HAP-1 (cell line): Measurements from ENCODE around the gene PPP1R12B.
"Not testable (repeated sequence)": the region's sequence is repeated elsewhere in the genome, so short reads cannot be mapped to it uniquely, and the experiment has no call there.

Source experiments
- DNase-seq, 2 experiments: peaks; one replicate each; pipeline ENCODE4 v3.0.0-alpha.2; 2016 to 2020; ENCODE audit warnings: low spot score in 2 of 2
- H3K27me3 ChIP-seq: fragments of 250-450 bp; sonication (Bioruptor Pico); 2 replicates; pipeline ENCODE4 v1.5.1; 2020; ENCODE audit warnings: low read depth, mild to moderate bottlenecking, moderate library complexity
- H3K36me3 ChIP-seq: fragments of 250-450 bp; sonication (Bioruptor Pico); replicated peaks from 2 replicates; pipeline ENCODE4 v1.5.1; 2020; ENCODE audit warnings: mild to moderate bottlenecking
- H3K4me1 ChIP-seq: fragments of 250-450 bp; sonication (Bioruptor Pico); 2 replicates; pipeline ENCODE4 v1.5.1; 2020; ENCODE audit warnings: mild to moderate bottlenecking
- H3K4me3 ChIP-seq: fragments of 250-450 bp; sonication (Bioruptor Pico); 2 replicates; pipeline ENCODE4 v1.5.1; 2020; ENCODE audit warnings: mild to moderate bottlenecking, moderate library complexity
- H3K9me3 ChIP-seq: fragments of 250-450 bp; sonication (Bioruptor Pico); 2 replicates; pipeline ENCODE4 v1.5.1; 2020; ENCODE audit warnings: mild to moderate bottlenecking, moderate library complexity
- in situ Hi-C: fragments of 300-500 bp; cut with MboI; formaldehyde crosslinking; loops from 3 replicates; pipeline ENCODE4 v1.14.3; 2020; ENCODE audit warnings: low sequenced_read_pairs, inconsistent platforms, mixed read lengths

The PPP1R12B gene

DNA sequence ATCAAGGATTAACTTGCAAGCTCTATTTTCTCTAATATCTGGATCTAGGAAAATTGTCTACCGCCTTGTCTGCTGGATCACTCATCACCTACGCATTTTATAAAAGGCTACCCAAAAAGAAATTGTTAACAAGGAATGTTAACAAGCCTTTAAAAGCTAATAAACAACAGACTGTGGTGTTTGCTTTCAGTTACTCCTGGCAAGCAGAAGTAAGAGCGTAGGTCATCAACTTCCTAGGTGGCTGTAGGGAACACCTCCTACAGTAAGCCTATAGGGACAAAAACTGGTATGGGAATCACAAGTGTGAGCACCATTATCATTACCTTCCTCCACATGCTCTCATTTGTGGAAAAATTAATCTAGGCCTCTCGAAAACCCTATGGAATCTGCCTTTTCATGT lies 206.1 kb downstream of the PPP1R12B start:
- H3K9me3 ChIP-seq, H3K36me3 ChIP-seq, H3K27me3 ChIP-seq, H3K4me1 ChIP-seq, H3K4me3 ChIP-seq, in situ Hi-C loops, DNase-seq: not testable (repeated sequence)

DNA sequence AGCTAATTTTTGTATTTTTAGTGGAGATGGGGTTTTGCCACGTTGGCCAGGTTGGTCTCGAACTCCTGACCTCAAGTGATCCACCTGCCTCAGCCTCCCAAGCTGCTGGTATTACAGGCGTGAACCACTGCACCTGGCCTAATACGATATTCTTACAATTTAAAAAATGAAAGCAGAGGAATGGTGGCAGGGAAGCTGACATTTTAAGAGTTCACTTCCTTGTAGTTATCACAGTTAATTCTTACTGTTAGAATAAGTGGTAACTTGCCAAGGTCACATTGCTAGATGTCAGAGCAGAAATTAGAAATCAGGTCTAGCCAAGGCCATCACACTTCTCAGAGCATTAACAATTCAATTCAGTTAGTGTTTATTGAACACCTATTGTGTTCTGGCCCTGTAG lies 207.5 kb downstream of the PPP1R12B start:
- H3K36me3 ChIP-seq, DNase-seq, H3K4me1 ChIP-seq, H3K27me3 ChIP-seq, H3K4me3 ChIP-seq, in situ Hi-C loops, H3K9me3 ChIP-seq: not testable (repeated sequence)

DNA sequence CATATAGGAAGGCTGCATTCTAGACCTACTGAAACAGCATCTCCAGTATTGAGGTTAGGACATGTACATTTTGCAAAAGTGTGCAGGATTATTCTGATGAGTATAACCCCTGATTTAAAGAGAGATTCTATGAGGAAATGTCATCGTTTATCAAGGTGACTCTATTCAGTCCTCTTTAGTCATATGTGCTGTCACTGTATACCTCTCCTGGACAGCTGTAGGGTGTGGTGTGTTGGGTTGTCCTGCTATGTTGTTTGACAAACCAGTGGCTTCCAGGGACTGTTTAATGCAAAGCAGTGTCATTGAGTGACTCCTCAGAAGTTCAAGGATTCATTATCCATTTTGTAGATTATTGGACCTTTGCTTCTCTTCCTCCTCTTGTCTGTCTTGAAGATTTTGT lies 209.2 kb downstream of the PPP1R12B start:
- in situ Hi-C loops, H3K27me3 ChIP-seq, H3K4me3 ChIP-seq, DNase-seq, H3K36me3 ChIP-seq, H3K4me1 ChIP-seq, H3K9me3 ChIP-seq: not testable (repeated sequence)

DNA sequence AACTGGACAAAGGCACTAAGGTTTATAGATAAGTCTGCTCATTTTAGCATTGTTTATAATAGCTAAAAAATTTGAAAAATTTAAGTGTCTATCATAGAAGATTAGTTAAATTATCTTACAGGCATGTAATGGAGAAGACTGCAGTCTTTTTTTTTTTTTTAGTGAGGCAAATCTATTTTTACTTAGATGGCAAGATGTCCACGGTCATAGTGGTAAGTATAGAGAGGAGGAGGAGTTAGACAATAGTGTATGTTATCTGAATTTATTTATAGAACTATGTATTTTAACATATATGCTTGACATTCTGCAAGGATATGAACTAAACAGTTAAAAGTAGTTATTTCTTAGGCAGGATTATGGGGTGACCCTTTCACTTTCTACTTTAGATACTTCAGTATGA lies 212.7 kb downstream of the PPP1R12B start:
- Histone ChIP-seq H3K27me3 (no peaks in the 10 kb centered on the region), H3K4me1 (no peaks in the 10 kb centered on the region), H3K9me3 (no peaks in the 10 kb centered on the region), H3K4me3 (no peak overlapping the region), H3K36me3 (no peaks in the 10 kb centered on the region)
- no peak for DNase-seq
- in situ Hi-C loops = no loop called here

DNA sequence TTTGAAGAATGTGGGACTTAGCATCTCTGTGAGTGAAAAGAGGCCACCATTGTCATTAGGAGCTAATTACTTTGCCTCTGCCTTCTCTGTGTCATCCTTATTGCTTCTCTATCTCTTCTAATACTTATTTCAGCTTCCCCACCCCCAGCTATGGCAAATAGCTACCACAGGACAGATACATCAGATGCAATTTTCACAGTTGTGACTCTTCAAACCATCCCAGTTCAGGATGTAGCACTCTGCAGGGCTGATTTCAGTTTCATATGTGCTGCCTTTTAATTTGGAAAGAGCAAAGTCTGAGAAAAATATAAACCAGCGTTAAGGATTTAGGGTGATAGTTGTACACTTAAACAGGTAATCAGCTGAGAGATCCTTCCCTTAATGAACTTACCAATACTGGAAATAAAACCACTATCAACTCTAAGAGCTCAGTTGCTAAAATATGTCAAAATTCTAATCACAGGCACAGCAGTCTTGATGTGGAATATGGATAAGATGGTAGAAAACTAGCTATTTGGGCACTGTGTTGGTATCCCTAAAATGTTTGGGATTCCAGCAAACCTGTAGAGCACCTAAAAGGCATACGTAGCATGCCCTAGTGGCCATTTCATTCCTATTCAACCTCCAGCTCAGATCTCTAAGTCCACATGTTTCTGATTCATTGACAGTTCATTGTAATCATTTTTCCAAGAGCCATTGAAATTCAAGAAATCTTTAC lies 213.4 kb downstream of the PPP1R12B start:
- no peaks in the 10 kb centered on the region for H3K9me3 ChIP-seq
- no peaks in the 10 kb centered on the region for H3K36me3 ChIP-seq
- H3K4me1 ChIP-seq = peaks cover 2% of the 10 kb centered on the region; the same call in 1 of the 2 replicates
- H3K27me3 ChIP-seq = no peaks in the 10 kb centered on the region
- H3K4me3 ChIP-seq = no peak overlapping the region
- in situ Hi-C loops = no loop called here
- DNase-seq = no peak

DNA sequence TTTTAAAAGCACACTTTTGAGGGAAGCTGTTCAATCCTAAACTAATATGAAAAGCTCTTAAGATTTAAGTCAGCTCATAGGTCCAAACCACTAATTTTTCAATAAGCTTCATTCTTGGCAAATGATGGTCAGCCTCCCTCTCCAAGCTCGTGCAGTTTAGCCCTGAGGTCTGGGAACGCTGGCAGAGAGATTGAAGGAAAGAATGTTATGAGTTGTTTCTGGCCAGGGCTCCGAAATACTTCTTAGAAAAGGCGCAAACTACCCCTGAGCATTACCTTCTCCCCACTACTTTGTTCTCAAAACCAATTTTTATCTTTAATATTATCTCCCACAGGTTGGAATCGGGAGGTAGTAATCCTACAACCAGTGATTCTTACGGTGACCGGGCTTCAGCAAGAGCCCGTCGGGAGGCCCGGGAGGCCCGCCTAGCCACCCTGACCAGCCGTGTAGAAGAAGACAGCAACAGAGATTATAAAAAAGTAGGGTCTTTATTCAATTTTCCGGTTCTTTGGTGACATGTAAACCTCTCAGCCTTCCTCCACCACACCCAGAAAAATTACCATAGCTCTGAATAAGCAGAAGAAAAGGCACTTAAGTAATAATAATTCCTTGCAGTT lies 214.1 kb downstream of the PPP1R12B start:
- no peak for DNase-seq
- in situ Hi-C loops = no loop called here
- Histone ChIP-seq H3K9me3 (no peaks in the 10 kb centered on the region), H3K36me3 (no peaks in the 10 kb centered on the region), H3K27me3 (no peaks in the 10 kb centered on the region), H3K4me1 (peaks cover 3% of the 10 kb centered on the region; the same call in 1 of the 2 replicates), H3K4me3 (no peak overlapping the region)

DNA sequence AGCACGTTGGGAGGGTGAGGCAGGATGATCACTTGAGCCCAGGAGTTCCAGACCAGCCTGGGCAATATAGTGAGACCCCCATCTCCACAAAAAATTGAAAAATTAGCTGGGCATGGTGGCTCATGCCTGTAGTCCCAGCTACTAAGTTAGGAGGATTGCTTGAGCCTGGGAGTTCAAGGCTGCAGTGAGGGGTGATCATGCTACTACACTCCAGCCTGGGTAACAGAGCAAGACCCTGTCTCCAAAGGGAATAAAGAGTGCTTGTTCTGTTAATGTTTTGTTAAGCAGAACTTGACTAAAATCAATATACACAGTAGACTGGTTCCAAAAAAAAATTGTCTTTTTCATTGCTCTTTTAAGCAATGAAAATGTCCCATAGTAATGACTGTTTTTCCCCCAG lies 215.3 kb downstream of the PPP1R12B start:
- in situ Hi-C loops = no loop called here
- Histone ChIP-seq H3K9me3 (no peaks in the 10 kb centered on the region), H3K4me1 (peaks cover 3% of the 10 kb centered on the region; the same call in 1 of the 2 replicates), H3K4me3 (no peak overlapping the region), H3K36me3 (no peaks in the 10 kb centered on the region), H3K27me3 (no peaks in the 10 kb centered on the region)
- no peak for DNase-seq

DNA sequence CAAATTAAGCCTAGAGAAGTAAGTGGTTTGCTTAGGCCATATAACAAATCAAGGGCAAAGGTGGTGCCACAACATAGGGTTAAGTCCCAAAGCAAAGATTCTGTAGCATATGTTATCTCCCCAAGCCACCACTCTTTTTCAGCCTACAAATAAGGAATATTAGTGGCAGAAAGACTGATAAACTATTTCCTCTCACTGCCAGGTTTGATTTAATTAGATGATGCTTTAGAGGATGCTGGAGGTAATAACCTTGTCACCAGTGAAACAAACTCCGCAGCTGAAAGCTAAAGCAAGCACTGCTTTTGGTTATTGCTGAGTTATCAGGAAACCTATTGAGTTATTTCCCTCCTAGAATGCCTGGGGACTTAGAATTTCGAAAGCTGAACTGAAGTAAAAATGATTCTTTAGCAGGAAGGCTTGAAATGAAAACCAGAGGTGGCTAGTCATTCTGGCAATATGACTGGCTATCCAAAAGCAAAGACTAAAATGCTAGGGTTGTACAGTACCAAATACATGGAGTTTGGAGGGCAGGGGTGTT lies 216.5 kb downstream of the PPP1R12B start:
- no peak for DNase-seq
- Histone ChIP-seq H3K9me3 (no peaks in the 10 kb centered on the region), H3K4me3 (no peak overlapping the region), H3K4me1 (peaks cover 3% of the 10 kb centered on the region; the same call in 1 of the 2 replicates), H3K27me3 (no peaks in the 10 kb centered on the region), H3K36me3 (no peaks in the 10 kb centered on the region)
- in situ Hi-C loops = no loop called here

DNA sequence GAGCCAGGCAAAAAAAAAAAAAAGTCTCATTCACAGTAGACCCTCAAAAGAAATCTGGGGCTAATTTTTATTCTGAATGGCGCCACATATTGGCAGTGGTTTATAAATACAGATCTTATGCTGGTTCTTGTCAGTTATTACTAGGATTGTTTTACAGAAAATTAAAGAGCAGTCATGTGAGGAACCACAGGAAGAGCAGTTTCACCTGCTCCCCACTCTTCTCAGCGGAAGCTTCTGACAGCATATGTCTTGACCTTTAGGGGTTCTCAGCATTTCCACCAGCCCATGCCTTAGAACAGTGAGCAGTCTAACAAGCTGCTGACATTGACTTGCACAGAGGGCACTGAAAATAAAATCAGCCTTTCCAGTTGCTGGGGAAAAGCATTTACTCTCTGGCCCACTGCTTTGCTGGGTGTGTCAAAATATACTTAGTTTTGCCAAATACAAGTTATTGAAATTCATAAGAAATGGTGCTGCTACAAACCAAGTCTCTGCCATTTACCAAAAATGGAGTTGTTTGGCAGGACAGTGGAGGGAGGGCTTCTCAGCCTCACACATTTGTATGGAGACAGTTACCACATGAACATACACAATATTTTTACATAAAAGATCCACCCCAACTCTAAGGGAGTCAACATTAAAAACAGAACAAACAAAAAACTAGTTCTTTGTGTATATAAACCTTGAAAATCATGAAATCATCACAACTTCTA lies 217.5 kb downstream of the PPP1R12B start:
- no peak for DNase-seq
- Histone ChIP-seq H3K4me1 (peaks cover 3% of the 10 kb centered on the region; the same call in 1 of the 2 replicates), H3K27me3 (no peaks in the 10 kb centered on the region), H3K4me3 (no peak overlapping the region), H3K36me3 (no peaks in the 10 kb centered on the region), H3K9me3 (no peaks in the 10 kb centered on the region)
- in situ Hi-C loops = no loop called here

DNA sequence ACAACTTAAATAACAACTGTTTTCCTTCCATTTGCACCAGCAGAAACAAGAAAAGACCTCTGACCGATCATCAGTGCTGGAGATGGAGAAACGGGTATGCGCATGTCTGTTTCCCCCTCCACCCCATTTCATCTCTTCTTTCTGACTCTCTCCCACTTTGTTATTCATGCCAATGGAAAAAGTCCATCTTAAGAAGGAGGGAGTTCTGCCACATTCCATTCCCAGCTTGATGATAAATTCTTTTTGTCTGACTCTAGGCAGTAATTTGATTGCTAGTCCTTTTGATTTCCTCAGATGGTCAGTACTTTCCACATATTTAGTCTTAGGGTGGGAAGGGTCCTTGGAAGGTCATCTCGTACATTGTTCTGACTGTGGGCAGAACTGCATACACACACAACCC lies 219.2 kb downstream of the PPP1R12B start:
- in situ Hi-C loops = no loop called here
- Histone ChIP-seq H3K4me3 (no peak overlapping the region), H3K9me3 (no peaks in the 10 kb centered on the region), H3K27me3 (no peaks in the 10 kb centered on the region), H3K36me3 (no peaks in the 10 kb centered on the region), H3K4me1 (peaks cover 3% of the 10 kb centered on the region; the same call in 1 of the 2 replicates)
- DNase-seq = no peak

DNA sequence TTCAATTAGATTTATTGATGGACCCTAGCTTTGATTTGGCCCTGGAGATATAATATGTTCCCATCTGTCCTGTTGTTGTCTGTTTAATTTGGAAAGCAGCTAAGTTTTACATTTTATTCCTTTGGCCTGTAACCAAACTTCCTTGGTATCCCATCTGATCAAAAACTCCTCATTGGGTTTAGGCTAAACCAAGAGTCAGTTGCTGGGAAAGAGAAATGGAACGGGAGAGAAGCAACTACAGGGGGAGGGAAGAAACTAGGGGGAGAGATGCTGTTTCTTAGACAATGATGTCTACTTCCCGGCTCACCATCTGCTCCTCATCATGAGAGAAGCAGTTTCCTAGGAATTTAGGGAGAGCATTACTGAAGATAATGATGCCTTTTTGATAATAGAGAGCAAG lies 219.9 kb downstream of the PPP1R12B start:
- H3K4me1 ChIP-seq = peaks cover 3% of the 10 kb centered on the region; the same call in 1 of the 2 replicates
- no peaks in the 10 kb centered on the region for H3K27me3 ChIP-seq
- no peaks in the 10 kb centered on the region for H3K9me3 ChIP-seq
- H3K4me3 ChIP-seq = no peak overlapping the region
- H3K36me3 ChIP-seq = no peaks in the 10 kb centered on the region
- in situ Hi-C loops = no loop called here
- no peak for DNase-seq

DNA sequence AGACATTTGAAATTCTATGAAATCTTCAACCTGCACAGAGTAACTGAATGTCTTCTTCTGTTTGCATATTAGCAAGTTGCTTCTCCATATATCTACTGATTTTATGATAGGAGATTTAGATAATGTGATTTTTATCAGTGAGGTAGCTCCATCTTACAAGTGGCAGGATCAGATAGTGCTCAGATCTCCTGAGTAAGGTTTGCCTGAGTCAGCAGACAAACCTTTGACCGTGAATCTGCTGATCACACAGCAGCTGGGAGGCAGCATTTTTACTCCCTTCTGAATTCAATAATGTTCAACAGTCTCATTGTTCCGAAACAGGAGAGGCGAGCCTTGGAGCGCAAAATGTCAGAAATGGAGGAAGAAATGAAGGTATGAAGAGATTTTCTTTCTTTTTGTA lies 220.3 kb downstream of the PPP1R12B start:
- DNase-seq = no peak

DNA sequence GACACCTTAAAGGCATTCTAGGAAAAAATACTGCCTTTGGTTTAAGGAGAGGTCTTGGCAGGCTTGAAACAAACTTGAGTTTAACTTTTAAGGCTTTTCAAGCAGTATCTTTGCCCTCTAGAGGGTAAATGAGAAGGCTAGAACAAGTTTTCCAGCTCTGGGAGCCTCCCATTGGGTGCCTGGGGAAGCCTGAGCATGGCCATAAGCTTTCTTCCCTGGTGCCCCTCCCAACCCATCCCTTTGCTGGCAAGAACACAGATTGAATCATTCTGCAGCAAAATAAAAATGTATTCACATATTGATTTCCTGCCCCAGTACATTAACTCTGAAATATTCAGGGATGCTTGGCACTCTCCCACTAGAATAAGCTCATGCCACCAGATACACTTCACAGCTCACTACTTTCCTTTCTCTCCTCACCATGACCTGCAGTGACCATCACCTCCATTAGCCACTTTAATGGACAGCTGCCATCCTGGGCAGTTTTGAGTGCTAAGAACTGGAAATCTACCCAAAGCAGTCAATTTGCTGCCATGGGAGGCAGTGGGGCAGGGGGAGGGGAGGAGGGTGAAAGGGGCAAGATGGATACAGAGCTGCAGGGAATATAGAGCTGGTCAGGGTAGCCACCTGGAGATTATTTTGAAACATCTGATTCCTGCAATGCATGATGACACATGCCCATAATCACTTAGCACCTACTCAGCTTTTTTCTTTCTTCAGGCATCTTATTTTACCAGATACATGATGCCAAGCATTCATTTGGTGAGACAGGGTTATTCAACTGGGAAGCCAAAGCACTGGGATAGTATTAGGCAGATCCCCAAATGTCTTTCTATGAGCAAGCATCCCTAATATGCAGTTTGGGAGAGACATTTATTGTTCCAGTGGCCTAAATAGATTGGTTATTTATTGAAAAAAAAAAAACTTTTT lies 221.2 kb downstream of the PPP1R12B start:
- Histone ChIP-seq H3K27me3 (no peaks in the 10 kb centered on the region), H3K4me1 (peaks cover 3% of the 10 kb centered on the region; the same call in 1 of the 2 replicates), H3K36me3 (no peaks in the 10 kb centered on the region), H3K4me3 (no peak overlapping the region), H3K9me3 (no peaks in the 10 kb centered on the region)
- no peak for DNase-seq
- in situ Hi-C loops = no loop called here

More for the DNA sequence above, 220.3 kb downstream of the PPP1R12B start:
- H3K27me3 ChIP-seq = no peaks in the 10 kb centered on the region
- H3K4me1 ChIP-seq = peaks cover 3% of the 10 kb centered on the region; the same call in 1 of the 2 replicates
- no peaks in the 10 kb centered on the region for H3K9me3 ChIP-seq
- H3K4me3 ChIP-seq = no peak overlapping the region
- in situ Hi-C loops = no loop called here
- no peaks in the 10 kb centered on the region for H3K36me3 ChIP-seq
